Hypothalamus (tissue), 51 donors: Measurements from ENCODE around the gene MPZ.
"Not testable (repeated sequence)": the region's sequence is repeated elsewhere in the genome, so short reads cannot be mapped to it uniquely, and the experiment has no call there.

Experiments used
- DNase-seq, 51 donors: peaks; one replicate each; lab custom pipeline; 2025; lab: John Stamatoyannopoulos, UW

Gene MPZ

DNA sequence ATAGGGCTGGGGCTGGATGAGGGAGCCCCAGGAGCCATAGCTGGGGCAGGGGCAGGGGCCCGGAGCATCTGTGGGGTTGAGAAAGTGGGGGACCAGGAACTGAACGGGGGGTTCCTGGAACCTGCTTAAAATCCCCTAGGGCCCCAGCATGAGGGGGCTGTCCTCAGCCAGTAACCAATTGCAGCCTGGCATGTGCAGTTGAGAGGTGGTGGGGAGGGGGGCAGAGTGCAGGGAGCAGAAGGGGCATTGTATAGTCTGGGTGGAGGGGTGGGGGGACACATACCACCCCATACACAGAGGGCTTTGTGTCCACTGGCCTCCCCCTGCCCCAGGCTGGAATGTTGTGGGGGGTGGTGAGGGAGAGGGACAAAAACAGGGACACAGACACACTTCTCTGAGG lies at the start of gene MPZ:
MPZ (minus strand) TSS at position 101 of the 400 bp plus-strand sequence; CDS start at position 38, 63 bp downstream.
- no peak for DNase-seq

DNA sequence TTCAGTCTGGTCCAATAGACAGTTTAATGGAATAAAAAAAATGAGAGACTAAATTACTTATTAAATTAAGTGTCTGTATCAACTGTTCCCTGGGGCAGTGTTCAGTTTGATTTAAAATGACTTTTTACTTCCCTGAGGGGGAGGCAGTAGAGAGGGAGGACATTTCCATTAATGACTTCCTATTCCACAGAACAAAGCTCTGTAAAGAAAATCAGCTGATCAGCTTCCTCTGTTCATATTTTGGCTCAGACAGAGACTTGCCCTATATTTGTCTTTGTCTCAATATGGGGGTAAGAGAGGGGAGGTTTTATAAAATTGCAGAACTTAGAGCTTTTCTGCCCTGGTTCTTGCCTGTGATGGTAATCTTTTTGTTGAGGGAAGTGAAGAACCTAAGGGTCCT lies 49.5 kb upstream of the MPZ start:
- peak in 1 of 51 donors; percentile 10 for DNase-seq

DNA sequence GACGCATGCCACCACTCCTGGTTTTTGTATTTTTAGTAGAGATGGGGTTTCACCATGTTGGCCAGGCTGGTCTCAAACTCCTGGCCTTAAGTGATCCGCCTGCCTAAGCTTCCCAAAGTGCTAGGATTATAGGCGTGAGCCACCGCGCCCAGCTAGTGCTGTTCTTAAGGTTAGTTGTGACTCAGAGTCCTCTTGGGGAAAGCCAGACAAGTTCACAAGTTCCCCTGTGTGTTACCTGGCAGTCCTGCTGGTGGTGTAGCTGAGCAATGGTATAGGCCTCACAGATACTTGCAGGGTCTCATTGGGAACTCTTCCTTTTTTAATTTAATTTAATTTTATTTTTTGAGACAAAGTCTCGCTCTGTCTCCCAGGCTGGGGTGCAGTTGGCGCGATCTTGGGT lies 47.3 kb upstream of the MPZ start:
- no peak for DNase-seq

DNA sequence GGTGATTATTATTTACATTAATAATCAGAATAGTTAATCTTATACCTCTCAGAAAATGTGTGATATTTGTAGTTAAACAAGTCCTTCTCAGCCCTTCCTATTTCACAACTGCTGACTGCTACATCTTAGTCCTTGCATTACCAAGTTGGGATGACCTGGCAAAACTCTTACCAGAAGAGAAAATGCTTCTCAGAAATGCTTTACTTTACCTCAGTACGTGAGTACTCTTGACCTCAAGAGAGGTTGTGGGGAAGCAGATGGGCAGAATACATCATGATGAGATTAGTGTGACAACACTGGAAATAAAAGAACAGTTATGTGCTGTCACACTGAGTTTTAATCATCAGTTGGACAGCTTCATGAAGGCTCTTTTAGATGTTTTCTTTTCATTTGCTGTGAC lies 41.7 kb upstream of the MPZ start:
- DNase-seq: no peak

DNA sequence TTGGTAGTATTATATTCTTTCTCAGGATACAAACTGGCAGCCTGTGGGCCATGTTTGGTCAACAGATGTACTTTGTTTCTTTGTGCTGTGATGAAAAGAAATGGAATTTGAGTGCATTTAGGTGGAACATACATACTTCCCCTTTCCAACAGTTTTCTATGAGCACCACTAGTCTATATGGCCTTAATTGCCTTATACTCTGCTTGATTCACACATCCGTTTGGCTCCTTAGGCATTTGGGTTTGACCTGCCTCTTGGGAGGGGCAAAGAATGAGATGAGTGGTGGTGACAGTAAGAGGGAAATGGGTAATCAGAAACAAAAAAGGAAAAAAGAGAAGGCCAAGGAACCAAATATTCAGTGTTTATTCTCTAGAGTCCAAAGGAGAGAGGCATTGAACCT lies 40.9 kb upstream of the MPZ start:
- no peak for DNase-seq

DNA sequence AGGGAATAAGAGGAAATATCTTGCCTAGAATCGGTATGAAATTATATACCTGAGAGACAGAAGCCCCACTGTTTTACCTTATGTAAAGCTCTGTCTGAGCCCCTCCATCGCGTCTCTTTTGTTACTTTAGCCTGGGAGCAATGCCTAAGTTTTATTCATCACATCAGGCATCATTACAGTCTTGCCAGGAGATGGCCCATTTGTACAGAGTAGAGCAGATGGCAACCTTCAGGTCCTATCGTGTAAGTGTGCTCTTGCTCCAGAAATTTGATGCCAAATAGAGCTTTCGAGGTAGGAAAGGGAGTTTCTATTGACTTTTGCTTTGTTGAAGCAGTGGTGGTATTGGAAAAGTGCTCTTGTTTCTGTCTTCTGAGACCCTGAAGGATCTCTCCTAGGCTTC lies 33.1 kb upstream of the MPZ start:
- no peak for DNase-seq

DNA sequence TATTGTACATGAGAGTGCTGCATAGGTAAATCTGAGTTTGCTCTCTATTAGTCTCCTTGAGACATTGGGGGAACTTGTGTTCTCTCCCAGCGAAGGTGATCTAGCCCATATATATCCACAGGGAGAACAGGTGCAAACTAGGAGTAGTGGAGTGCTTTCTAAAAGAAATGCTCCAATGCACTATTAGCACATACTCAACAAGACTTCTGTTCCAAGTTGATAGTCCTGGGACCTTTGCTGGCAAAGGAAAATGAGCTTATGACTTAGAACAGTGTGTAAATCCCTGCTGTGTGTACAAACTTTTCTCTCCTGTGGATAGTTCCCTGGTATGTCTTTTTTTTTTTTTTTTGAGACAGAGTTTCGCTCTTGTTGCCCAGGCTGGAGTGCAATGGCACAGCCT lies 32.4 kb upstream of the MPZ start:
- DNase-seq: no peak

DNA sequence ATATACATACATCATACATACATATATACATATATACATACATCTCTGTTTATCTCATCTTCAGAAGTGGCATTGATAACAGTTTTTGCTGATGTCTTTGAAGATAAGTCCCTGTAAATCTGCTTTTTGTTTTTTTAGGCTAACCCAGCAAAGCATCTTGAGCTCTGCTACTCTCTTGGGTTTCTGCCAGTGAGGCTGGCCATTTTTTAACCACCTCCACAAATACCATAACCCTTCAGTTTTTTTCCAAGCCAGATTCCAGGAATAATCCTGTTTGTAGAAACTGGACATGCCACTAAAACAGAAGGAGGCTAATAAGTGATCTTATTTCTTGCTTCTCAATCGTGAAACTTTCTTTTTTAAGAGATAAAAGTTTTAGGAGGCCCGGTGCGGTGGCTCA lies 26.0 kb upstream of the MPZ start:
- no peak for DNase-seq

DNA sequence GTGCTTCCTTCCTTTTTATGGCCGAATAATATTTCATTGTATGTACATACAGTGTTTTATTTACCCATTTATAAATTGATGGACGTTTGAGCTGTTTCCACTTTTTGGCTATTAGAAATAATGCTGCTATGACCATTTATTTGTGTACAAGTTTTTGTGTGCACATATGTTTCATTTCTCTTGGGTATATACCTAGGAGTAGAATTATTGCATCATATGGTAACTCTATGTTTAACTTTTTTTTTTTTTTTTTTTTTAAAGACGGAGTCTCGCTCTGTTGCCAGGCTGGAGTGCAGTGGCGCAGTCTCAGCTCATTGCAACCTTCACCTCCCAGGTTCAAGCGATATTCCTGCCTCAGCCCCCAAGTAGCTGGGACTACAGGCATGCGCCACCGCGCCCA lies 23.4 kb upstream of the MPZ start:
- DNase-seq: no peak

DNA sequence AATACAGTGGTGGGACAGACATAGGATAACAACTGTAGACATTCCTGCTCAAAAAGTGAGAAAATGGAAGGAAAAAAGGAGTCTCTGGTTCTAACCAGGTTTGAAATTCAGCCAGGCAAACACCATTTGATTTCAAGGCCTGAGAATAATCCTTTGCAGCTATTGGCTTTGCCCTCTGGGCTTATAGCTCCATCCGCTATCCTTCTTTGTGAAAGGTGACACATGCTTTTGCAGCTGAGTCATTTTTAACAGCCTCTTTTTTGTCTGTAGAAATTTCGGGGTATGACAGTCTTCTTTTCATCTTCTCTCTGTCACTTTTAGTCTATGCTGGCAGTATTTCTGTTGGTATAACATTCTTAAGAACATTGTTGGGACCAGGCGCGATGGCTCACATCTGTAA lies 20.6 kb upstream of the MPZ start:
- DNase-seq: no peak

DNA sequence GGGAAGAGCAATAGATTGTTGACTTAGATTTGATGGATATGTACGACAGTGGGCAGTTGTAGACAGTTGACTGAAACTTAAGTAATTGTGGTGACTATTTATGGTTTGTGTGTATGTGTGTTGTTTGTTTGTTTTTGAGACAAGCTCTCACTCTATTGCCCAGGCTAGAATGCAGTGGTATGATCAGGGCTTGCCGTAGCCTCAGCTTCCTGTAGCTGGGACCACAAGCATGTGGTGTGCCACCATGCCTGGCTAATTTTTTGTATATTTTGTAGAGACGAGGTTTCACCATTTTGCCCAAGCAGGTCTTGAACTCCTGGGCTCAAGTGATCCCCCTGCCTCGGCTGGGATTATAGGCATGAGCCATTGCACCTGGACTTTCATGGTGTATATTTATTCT lies 14.3 kb upstream of the MPZ start:
- no peak for DNase-seq

DNA sequence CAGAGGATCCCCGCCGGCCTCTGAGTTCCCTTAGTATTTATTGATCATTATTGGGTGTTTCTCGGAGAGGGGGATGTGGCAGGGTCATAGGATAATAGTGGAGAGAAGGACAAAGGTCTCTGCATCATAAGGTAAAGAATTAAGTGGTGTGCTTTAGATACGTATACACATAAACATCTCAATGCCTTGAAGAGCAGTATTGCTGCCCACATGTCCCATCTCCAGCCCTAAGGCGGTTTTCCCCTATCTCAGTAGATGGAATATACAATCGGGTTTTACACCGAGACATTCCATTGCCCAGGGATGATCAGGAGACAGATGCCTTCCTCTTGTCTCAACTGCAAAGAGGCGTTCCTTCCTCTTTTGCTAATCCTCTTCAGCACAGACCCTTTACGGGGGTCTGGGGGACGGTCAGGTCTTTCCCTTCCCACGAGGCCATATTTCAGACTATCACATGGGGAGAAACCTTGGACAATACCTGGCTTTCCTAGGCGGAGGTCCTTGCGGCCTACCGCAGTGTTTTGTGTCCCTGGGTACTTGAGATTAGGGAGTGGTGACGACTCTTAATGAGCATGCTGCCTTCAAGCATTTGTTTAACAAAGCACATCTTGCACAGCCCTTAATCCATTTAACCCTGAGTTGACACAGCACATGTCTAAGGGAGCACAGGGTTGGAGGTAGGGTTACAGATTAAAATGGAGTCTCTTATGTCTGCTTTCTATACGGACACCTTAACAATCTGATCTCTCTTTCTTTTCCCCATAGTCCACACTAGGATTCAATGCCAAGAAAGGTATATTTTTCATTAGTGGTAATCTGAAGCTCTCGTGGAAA lies 6.3 kb upstream of the MPZ start:
- not testable (repeated sequence) for DNase-seq

DNA sequence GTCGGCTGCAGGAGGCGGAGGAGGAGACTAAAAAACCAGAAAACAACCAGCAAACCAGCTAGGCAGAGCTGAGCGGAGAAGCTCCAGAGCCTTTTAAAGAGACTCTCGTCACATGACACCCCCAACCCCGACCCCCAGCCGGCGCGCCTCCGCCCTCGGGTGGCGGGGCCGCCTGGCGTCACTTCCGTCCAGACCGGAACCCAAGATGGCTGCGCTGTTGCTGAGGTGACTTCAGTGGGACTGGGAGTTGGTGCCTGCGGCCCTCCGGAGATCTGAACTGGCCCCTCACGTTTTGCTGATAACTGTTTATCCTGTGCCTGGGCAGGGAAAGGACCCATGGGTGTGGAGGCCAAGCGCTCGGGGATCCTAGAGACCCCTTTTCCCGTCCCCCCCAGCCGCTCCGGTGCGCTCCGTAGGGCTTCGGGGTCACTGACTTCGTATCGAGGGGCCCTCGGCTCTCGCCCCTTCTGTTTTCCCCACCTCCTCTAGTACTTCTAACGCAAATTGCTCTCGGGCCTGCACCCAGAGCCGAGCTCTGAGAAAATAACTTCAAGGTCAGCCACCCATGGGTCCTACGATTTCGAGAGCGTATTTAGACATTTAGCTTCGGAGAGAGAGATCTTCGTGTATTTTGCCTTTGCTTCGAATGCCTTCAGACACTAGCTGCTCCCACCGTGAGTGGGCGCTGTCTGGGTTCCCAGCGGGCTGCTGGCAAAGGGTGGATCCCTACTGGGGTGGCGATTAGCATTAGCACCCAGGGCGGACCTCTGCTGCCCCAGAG lies 4.6 kb upstream of the MPZ start, which contains the start of gene SDHC:
SDHC (plus strand) TSS at position 181 of the 781 bp plus-strand sequence; CDS start at position 206, 25 bp downstream.
- peak; percentile 58 to 96 (median 88) for DNase-seq

DNA sequence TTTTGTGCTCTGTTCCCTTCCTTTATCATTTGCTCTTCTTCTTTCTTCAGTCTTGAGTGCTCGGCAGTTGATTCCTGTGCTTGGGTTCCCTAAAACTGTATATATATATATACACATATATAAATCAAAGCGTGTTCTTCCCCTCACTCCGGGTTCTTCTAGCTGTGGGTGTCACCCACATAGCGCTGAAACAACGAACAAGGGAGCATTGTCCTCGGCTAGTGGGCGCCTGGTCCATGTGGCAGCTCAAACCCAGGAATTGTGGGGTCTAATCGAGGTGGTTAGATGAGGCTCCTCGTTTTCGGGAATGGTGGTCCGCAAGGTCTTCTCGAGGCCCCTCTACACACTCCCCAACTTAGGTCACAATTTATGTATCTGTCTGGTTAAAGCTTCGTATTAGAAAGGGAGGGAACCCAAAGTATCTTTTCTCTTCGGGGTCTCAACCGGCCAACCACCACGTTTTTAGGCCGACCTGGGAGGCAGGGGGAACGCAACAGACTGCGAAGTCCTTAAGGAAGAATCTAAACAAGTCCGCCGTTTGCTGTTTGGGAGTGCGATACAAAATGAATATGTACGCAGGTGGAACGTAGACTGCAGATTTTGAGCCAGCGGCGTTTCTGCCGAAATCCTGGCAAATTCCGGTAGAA lies 3.9 kb upstream of the MPZ start:
- DNase-seq: peak in 23 of 51 donors; percentile 4 to 82 (median 35)

DNA sequence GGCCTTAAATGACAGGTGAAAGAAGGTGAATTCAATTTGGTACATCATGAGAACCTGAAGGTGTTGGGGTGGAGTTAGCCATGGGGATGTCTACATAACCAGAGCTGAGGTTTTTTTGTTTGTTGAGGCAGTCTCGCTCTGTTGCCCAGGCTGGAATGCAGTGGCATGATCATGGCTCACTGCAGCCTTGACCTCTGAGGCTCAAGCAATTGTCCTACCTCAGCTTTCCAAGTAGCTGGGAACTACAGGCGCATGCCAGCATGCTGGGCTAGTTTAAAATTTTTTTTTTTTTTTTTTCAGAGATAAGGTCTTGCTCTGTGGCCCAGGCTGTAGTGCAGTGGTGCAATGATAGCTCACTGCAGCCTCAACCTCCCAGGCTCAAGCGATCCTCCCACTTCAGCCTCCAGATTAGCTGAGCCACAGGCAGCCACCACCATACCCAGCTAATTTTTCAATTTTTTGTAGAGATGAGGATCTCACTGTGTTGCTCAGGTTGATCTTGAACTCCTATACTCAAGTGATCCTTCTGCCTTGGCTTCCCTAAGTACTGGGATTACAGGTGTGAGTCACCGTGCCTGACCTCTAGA lies 1.9 kb upstream of the MPZ start:
- no peak for DNase-seq

DNA sequence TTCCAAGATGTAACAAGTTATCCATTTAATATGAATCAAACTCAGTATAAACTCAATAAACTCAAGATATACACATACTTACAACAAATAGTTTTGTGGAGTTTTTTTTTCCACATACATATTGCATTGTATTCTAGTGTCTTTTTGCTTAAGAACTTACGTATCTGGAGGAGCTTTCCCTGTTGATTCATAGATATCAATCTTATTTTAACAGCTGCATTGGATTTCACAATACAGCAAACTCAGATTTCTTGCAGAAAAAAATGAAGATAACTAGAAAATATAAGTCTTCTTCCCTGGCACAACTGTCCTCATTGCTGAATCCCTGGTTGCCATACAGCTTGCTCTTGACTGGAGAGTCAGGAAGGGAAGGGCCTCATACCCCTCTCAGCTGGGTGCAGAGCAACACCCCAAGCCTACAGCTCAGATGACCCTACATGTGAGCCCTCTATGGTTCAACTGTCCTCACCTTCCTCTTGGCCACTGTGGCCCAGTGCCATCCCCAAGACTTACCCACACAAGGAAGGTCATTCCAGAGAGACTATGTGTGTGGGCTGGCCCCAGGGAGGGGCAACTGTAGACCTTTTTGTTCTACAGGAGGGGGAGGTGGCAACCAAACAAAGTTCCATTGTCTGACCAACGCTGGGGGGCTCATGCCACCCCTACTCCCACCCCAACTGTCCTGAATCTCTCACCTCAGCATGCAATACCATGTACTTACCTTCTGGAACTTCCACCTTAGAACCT lies 1.7 kb downstream of the MPZ start:
- peak in 1 of 51 donors; percentile 2 for DNase-seq

DNA sequence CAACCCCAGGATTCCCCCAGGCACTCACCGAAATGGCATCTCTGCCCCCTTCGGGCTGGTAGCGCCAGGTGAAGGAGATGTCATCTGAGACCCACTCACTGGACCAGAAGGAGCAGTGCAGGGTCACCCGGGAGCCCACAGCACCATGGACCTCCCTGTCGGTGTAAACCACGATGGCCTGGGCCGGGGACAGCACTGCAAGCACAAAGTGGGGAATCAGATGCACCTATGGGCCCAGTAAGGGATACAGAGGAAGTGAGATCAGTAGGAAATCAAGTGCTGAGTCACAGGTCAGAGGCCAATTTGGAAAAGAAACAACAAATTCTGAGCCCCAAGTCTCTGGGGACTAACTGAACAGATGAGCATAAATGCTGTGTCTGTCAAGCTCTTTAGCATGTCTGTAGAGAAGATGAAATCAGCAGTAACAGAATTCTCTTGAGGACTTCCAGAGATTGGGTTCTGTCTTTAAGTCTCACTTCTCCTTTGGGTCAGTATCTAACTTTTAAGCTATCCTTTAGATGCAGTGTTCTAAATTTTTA lies 2.5 kb downstream of the MPZ start:
- DNase-seq: peak in 2 of 51 donors; percentile 2 to 10

DNA sequence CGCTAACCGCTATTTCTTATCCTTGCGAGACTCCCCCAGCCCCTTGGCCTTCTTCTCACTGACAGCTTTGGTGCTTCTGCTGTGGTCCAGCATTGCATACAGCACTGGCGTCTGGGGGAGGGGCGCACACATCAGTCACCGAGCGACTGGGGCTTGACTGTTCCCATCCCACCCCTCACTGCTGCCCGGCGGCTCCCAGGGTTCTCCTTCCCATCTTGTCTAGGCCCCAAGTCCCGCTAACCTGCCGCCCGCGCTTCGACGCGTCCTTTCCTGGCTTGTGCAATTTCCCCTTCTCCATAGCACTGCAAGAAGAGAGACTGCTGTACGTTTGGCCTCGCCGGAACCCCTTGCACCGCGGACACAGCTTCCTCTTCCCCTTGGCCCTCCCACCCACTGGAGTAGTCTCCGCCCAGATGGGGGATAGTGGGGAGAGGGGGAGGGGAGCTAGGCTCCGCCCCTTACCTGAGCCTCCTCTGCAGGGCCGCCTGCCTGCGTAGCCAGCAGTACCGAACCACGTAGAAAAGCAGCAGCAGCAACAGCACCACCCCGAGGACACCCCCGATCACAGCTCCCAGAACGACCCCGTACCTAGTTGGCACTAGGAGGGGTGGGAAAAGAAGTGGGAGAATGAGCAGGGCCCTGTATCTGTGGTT lies 3.8 kb downstream of the MPZ start:
- peak in 50 of 51 donors; percentile 19 to 83 (median 54) for DNase-seq
